Activated T-cell treated with anti-CD3 and anti-CD28 coated beads, Interleukin-2, amount 50 U/mL, for 1 hour (primary cell): ENCODE results near the gene POFUT2.
A peak's percentile ranks its signal among the peaks of the same experiment; 100 is the strongest.
"Not testable (repeated sequence)": the region's sequence is repeated elsewhere in the genome, so short reads cannot be mapped to it uniquely, and the experiment has no call there.

Experiments
- DNase-seq: peaks from one replicate; pipeline ENCODE4 v3.0.0-alpha.2; 2020

POFUT2 gene

GRCh38 chr21:45309987-45310381 is 22.3 kb upstream of the POFUT2 start:
- DNase-seq: no peak

DNA sequence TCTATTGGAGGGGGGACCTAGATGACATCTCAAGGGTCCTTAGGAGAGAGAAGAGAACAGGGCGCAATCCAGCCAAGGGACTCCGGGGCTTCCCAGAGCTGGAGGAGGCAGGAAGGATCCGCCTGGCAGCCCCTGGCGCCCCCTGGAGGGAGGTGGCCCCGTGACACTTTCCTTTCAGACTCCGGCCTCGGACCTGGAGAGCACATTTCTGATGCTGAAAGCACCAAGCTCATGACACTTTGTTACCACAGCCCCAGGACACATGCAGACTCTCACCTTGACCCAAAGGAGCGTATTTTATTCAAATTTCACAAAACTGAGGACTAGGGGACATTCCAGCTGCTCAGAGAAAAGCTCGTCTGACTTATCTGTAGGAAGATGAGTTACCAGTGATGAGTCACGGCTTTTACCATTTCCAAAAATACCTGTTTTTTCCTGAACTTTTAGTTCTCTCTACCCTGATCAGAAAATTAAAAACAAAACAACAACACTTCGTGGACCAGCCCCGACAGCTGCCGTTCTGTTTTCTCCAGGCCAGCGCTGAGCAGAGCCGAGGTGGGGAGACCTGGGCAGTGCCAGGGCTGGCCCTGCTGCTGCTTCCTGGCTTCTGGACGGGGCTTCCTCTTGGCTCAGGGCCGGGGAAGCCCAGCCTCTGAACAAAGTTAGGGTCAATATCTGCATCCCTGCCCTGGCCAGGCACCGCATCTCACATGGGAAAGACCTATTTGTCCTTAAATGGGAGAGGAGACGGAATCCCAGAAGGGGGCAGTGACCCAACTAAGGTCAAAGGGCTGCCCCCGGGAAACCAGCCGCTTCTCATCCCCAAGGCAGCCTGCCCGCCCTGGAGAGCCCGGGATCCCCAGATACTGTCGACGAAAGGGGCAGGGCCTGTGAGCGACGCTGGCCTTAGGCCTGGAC is 21.6 kb upstream of the POFUT2 start:
- DNase-seq: peak; percentile 53

DNA sequence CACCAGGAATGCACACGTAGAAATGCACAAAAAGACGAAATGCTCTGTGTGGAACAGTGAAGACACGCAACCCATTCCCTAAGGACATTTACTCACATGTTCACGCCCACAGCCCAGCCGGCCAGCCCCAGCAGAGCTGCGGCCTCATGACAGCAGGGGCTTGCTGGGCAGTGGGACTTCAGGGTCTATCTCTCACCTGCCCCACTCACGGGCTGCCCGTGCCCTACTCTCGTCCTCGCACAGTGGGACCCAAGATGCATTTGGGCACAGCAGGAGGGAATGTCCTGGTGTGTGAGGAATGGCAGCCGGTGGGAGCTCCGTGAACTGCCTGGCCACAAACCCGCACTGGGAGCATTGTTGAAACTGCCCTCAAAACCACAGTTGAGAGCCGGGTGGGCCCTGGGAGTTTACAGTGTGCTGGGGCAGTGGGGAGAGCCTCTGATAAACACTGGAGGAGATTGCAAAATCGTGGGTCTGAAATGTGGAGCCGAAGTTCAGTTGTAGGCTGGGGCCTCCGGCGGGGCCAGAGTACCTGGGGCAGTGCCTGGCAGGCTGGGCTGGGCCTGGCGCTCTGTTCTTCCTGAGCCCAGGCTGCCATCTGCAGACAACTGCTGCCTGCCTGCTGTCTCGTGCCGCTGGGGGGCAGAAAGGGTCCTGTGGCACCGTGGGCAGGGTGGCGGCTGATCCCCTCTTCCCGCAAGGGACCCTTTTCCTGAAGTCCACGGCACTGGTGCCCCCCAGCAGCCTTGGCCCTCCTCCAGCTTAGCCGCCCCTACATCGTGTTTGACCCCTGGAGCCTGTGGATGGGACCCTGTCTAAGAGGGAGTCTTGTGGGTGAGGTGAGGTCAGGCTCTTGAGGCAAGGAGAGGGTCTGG is 20.7 kb upstream of the POFUT2 start:
- no peak for DNase-seq

DNA sequence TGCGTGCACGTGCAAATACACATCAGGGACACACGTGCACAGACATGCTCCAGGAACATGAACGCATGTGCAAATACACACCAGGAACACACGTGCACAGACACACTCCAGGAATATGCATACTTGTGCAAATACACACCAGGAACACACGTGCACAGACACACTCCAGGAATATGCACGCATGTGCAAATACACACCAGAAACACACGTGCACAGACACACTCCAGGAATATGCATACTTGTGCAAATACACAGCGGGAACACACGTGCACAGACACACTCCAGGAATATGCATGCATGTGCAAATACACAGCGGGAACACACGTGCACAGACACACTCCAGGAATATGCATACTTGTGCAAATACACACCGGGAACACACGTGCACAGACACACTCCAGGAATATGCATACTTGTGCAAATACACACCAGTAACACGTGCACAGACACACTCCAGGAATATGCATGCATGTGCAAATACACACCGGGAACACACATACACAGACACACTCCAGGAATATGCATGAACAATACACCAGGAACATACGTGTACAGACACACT is 20.0 kb upstream of the POFUT2 start:
- DNase-seq: not testable (repeated sequence)

GRCh38 chr21:45306832-45307571 is 19.3 kb upstream of the POFUT2 start:
- DNase-seq: no peak

DNA sequence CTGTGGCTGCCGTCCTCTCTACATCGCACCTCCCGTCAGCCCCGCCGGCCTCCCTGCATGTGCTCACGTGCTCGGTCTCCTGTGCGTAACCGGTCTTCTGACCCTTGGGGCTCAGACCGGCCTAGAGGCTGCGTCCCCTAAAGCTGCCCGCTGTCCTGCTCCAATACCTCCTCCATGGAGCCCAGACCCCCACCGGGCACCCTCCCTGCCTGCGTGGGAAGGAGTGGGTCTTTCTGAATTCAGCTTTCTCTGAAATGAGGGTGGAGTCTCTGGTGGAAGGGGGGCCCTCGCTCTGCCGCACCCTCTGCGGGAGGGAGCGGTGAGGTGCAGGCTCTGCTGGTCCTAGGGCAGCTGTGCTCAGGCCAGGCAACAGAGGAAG is 18.7 kb upstream of the POFUT2 start:
- no peak for DNase-seq

GRCh38 chr21:45305836-45306235 is 18.1 kb upstream of the POFUT2 start:
- no peak for DNase-seq

DNA sequence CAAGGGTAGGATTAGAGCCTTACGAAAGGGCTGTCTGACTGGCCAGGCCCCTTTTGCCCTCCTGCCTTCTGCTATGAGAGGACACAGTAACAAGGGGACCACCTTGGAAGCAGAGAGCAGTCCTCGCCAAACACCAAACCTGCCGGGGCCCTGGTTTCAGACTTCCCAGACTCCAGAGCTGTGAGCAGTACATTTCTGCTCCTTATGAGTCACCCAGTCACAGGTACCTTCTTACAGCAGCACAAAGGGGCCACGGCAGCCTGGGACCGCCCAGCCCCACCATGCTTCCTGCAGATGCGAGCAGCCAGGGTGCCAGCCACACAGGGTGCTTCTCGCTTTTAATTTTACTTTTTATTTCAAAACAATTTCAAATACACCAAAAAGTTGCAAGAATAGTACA is 17.2 kb upstream of the POFUT2 start:
- DNase-seq: peak; percentile 46

GRCh38 chr21:45304476-45304830 is 16.8 kb upstream of the POFUT2 start:
- peak; percentile 12 for DNase-seq

- DNase-seq: peak; percentile 12
Observed at GRCh38 chr21:45303751-45304475, 16.2 kb upstream of the POFUT2 start.

DNA sequence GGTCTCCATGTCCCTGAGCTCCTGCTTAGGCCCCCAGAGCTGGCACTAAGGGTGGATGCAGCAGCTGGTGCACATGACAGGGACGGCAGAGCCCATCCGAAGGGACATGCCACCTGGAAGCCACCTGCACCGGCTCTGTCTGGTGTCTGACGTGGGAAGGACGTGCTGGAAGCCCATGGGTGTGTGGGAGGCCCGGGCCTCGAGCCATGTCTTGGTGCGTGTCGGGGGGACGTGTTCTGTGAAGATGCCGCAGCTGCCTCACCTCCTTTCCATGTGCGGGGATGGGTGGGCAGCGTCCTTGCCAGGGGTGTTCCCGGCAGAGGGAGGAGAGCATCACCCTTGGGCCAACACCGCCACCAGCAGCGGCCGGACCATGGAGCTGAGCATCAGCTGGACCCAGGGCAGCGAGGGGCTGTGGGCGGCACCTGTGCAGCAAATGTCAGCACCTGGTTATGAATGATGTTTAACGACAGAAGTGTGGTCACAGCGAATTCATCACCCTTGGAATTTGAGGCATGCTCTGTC is 15.5 kb upstream of the POFUT2 start:
- peak; percentile 15 for DNase-seq

DNA sequence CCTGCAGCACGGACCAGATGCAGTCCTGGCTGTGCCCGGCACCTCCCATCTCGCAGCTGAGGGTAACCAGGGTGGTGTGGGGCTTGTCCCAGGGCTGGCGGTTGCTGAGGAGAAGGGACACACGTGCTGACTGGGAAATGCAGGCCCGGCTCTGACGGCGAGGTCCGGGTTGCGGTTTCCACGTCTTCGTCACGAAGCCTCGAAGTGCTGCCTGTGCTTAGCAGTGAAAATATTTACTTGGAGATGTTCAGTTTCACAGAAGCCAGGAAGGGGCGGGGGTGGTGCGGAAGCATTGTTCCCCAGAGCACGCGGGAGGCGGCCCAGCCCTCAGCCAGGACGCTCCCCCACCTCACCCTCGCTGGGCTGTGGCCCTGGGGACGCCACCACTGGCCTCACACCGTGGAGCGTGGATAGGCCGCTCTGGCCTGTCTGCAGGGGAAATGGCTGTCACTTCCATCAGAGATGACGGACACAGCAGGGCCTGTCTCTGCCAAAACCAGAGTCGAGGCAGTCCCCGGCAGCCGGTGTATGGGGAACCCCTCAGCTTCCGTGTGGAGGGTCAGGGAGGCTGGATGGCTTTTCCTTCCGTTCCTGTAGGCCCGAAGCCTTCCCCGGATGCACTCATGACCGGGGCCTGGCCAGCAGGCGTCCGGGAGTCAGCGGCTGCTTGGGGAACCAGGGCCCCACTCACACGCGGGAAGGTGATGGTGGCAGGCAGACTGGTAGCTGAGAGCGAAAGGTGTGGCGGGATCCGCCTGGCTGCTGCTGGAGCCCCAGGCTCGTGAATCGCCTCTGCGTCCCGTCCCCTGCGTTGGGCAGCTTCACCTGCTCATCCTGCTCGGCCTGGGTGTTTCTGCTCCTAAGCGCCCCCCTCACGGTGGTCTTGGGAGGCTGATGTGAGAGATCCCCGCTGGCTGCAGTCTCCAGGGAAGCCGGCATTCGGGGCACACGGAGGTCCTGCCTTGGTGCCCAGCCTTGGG is 14.7 kb upstream of the POFUT2 start:
- peak; percentile 69 for DNase-seq

DNA sequence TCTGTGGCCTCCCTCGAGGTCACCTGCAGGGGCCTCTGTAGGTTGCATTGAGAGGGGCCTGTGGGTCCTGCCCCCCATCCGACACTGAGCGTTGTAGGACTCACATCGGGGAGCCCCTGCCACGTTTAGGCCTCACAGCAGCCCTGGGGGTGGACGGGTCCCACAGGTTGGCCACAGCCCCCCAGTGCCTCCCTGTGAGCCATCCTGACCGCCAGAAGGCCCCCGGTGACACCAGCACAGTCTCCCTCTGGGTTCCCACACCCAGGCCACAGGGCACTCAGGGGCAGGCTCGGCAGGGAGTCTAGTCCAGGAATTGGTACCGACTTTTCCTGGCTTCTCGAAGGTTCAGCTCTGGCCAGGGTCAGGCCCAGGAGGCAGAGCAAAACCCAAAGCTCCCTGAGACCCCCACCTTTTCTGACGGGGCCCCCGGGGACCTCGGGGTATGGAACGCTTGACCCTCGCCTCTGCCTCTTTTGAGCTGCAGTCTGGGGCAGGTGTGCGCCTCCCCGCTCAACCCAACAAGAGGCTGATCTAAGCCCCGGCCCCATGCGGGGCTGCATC is 13.9 kb upstream of the POFUT2 start:
- no peak for DNase-seq

- peak; percentile 17 for DNase-seq
Observed at GRCh38 chr21:45300786-45301520, 13.3 kb upstream of the POFUT2 start.

DNA sequence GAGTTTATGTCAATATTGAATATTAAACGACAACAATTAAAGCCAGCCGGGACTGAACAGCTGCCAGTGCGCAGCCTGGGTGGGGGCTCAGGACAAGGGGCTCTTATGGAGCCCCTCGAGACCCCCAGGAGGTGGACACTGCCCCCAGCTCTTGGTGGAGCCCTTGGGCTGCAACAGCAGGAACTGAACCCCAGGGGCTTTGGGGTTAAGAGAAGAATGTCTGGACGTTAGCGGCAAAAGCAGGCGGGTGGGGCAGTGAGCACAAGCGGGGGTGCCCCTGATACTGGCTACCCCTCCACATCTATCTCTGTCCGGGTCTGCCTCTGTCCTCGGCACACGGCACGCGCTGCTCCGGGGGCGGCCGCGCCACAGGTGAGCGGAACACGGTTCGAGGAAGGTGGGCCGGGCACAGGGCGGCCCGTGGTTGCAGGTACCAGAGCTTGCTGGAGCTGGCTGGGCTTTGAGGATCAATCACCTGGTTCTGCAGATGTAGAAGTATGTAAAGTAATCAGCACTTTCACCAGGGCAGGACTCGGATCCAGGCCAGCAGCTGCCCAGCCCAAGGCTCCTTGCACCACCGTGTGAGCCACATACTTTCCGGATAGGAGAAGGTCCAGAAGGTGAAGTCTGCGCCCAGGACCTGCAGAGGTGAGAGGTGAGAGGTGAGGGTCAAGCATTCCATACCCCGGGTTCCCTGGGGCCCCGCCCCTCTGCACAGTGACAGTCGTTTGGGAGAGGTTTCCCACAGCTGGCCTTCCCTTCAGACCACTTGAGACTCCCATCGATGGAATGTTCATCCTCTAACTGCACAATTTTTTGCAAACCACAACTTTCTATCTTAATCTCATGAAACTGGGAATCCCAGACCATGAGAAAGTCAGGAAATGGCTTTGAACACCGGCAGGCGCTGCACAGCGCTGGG is 12.4 kb upstream of the POFUT2 start:
- DNase-seq: peak; percentile 12

- DNase-seq: no peak
Observed at GRCh38 chr21:45299026-45299863, 11.6 kb upstream of the POFUT2 start.

GRCh38 chr21:45297869-45298268 is 10.2 kb upstream of the POFUT2 start:
- DNase-seq: no peak
